Measurements from ENCODE around the gene KLF12. TPM values are rescaled to one million over a fixed set of nuclear protein-coding genes. Genes with fewer than 3 reads are reported as not detected.

KLF12 gene
- polyA plus RNA-seq, 3 donors: 0.04 to 1.3 (median 0.38) TPM

GRCh38 chr13:74111901-74112824, 22.0 kb downstream of the KLF12 start:
- Mint-ChIP-seq H3K36me3 (no peaks in the 10 kb centered on the region), H3K27me3 (ENCODE audit: low read depth in 3 of 3) (no peaks in the 10 kb centered on the region), H3K9me3 (peaks cover 3 to 9% (median 5%) of the 10 kb centered on the region in 7 donors), H3K27ac (no peak overlapping the region), H3K4me1 (no peaks in the 10 kb centered on the region), H3K4me3 (no peak overlapping the region)
- TF ChIP-seq CTCF (IDR thresholded peaks at IDR 0.05): no peak
- Histone ChIP-seq H3K4me1 (ENCODE audit: control insufficient read depth in 1 of 2, insufficient read depth in 2 of 2, low read length in 2 of 2) (no peaks in the 10 kb centered on the region), H3K9ac (ENCODE audit: insufficient read depth, low read length, poor library complexity, severe bottlenecking) (no peak overlapping the region), H3K36me3 (replicated peaks in 1 of 2; ENCODE audit: control insufficient read depth in 1 of 2, insufficient read depth in 2 of 2, low read length in 2 of 2) (no peaks in the 10 kb centered on the region), H2AFZ (ENCODE audit: insufficient read depth, low read depth, low read length, poor library complexity, severe bottlenecking) (no peak overlapping the region), H3K27ac (ENCODE audit: low read depth in 1 of 2, low read length in 2 of 2) (no peak overlapping the region), H3K27me3 (ENCODE audit: control insufficient read depth in 2 of 2, insufficient read depth in 2 of 2, low read length in 2 of 2) (no peaks in the 10 kb centered on the region), H3K4me3 (replicated peaks in 1 of 3; ENCODE audit: low read depth in 2 of 3, low read length in 3 of 3) (no peak overlapping the region), H3K9me3 (replicated peaks in 1 of 2; ENCODE audit: control insufficient read depth in 1 of 2, insufficient read depth in 1 of 2, low read length in 2 of 2) (no peaks in the 10 kb centered on the region), H3K4me2 (replicated peaks; ENCODE audit: extremely low read depth, low read length, poor library complexity, severe bottlenecking) (no peak overlapping the region), H4K20me1 (ENCODE audit: insufficient read depth, low read length) (no peaks in the 10 kb centered on the region), H3K79me2 (ENCODE audit: insufficient read depth, low read length) (no peaks in the 10 kb centered on the region)
- DNase-seq: no peak
- WGBS (ENCODE audit: insufficient coverage): 100% methylated on average over 2 of the region's 5 CpGs
- intact Hi-C loops (cut with micrococcal nuclease): no loop called here

GRCh38 chr13:74111399-74111798, 22.8 kb downstream of the KLF12 start:
- no peaks in the 10 kb centered on the region for H3K27me3 Mint-ChIP-seq (ENCODE audit: low read depth in 3 of 3)
- no peaks in the 10 kb centered on the region for H3K4me1 Mint-ChIP-seq
- H3K4me3 Mint-ChIP-seq: no peak overlapping the region
- intact Hi-C loops (cut with micrococcal nuclease): no loop called here
- no peaks in the 10 kb centered on the region for H3K27me3 ChIP-seq (ENCODE audit: control insufficient read depth in 2 of 2, insufficient read depth in 2 of 2, low read length in 2 of 2)
- H3K9me3 Mint-ChIP-seq: peaks cover 3 to 9% (median 5%) of the 10 kb centered on the region in 7 donors
- no peak overlapping the region for H3K27ac ChIP-seq (ENCODE audit: low read depth in 1 of 2, low read length in 2 of 2)
- no peaks in the 10 kb centered on the region for H3K79me2 ChIP-seq (ENCODE audit: insufficient read depth, low read length)
- H3K36me3 ChIP-seq (replicated peaks in 1 of 2; ENCODE audit: control insufficient read depth in 1 of 2, insufficient read depth in 2 of 2, low read length in 2 of 2): no peaks in the 10 kb centered on the region
- no peak overlapping the region for H3K27ac Mint-ChIP-seq
- H3K9me3 ChIP-seq (replicated peaks in 1 of 2; ENCODE audit: control insufficient read depth in 1 of 2, insufficient read depth in 1 of 2, low read length in 2 of 2): no peaks in the 10 kb centered on the region
- H3K4me1 ChIP-seq (ENCODE audit: control insufficient read depth in 1 of 2, insufficient read depth in 2 of 2, low read length in 2 of 2): no peaks in the 10 kb centered on the region
- H4K20me1 ChIP-seq (ENCODE audit: insufficient read depth, low read length): no peaks in the 10 kb centered on the region
- DNase-seq: no peak
- no peak overlapping the region for H3K4me3 ChIP-seq (replicated peaks in 1 of 3; ENCODE audit: low read depth in 2 of 3, low read length in 3 of 3)
- no peak overlapping the region for H3K4me2 ChIP-seq (replicated peaks; ENCODE audit: extremely low read depth, low read length, poor library complexity, severe bottlenecking)
- TF ChIP-seq CTCF (IDR thresholded peaks at IDR 0.05): no peak
- no peak overlapping the region for H2AFZ ChIP-seq (ENCODE audit: insufficient read depth, low read depth, low read length, poor library complexity, severe bottlenecking)
- H3K9ac ChIP-seq (ENCODE audit: insufficient read depth, low read length, poor library complexity, severe bottlenecking): no peak overlapping the region
- no peaks in the 10 kb centered on the region for H3K36me3 Mint-ChIP-seq

Data from CD14-positive monocyte (primary cell).